ENCODE data around the gene LRFN4. TPM values are rescaled to one million over a fixed set of nuclear protein-coding genes. Genes with fewer than 3 reads are reported as not detected.

LRFN4 gene
- total and polyA plus RNA-seq, 2 of the 13 experiments (the other 11 are each of a cell fraction or from before 2014, with no cell fraction given) = 1.3 to 6.8 TPM

DNA sequence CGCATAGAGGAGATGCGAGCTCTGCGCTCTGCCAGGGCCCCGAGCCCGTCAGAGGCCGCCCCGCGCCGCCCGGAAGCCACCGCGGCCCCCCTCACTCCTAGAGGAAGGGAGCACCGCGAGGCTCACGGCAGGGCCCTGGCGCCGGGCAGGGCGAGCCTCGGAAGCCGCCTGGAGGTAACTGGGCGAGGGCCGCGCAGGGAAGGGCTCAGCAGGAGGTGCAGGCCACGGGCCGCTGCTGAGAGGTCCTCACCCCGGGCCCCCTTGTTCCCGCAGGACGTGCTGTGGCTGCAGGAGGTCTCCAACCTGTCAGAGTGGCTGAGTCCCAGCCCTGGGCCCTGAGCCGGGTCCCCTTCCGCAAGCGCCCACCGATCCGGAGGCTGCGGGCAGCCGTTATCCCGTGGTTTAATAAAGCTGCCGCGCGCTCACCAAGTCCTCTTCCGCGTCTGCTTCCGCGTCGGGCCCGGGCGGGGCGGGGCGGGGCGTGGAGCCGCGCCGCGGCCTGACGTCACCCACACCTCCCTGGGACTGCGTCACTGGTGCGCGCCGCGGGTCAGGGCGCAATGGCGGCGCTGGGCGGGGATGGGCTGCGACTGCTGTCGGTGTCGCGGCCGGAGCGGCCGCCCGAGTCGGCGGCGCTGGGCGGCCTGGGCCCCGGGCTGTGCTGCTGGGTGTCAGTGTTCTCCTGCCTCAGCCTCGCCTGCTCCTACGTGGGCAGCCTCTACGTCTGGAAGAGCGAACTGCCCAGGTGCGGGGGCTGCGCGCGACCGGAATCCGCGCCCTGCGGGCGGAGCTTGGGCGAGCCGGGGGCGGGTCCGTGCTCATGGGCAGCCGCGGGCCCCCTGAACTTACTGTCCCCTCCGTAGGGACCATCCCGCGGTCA, 13.7 kb upstream of the LRFN4 start, which contains the start of gene RCE1 (continued):
- TF ChIP-seq FOXO4 (CRISPR knock-in tag; conservative IDR thresholded peaks at IDR 0.05) (peak; percentile 74; the same call in 1 of the 2 replicates), PCBP1 (IDR thresholded peaks at IDR 0.05; ENCODE audit: borderline replicate concordance, low read depth, low read length) (no peak), SNAPC2 (CRISPR knock-in tag; IDR thresholded peaks at IDR 0.05) (peak; percentile 38; the same call in 1 of the 2 replicates), NCOA5 (CRISPR knock-in tag; IDR thresholded peaks at IDR 0.05) (no peak), ASH2L (IDR thresholded peaks at IDR 0.05; ENCODE audit: insufficient read length, low read depth, low read length) (peak; percentile 77), KLF11 (CRISPR knock-in tag; IDR thresholded peaks at IDR 0.05) (no peak), EP300 (IDR thresholded peaks at IDR 0.05; ENCODE audit: low read depth in 2 of 2, low read length in 2 of 2) (peak; percentile 21 to 47; a peak in 1 of 4 replicates), EP300 (CRISPR knock-in tag; IDR thresholded peaks at IDR 0.05; ENCODE audit: borderline replicate concordance) (no peak), ZNF441 (CRISPR knock-in tag; IDR thresholded peaks at IDR 0.05; ENCODE audit: borderline replicate concordance) (no peak; the same call in 1 of the 2 replicates), SAP130 (CRISPR knock-in tag; IDR thresholded peaks at IDR 0.05; ENCODE audit: low read depth) (peak; percentile 93), JDP2 (CRISPR knock-in tag; IDR thresholded peaks at IDR 0.05; ENCODE audit: borderline replicate concordance) (no peak; the same call in 1 of the 2 replicates), ZNF33A (CRISPR knock-in tag; IDR thresholded peaks at IDR 0.05; ENCODE audit: borderline replicate concordance) (no peak), CREBL2 (CRISPR knock-in tag; IDR thresholded peaks at IDR 0.05; ENCODE audit: borderline replicate concordance) (0 out of 2 replicates have a peak, but pooled peaks have one; percentile 41), SRF (IDR thresholded peaks at IDR 0.05; ENCODE audit: low read depth, low read length) (peak; percentile 60; the same call in 1 of the 2 replicates)
- TF ChIP-seq, protein P1, sequence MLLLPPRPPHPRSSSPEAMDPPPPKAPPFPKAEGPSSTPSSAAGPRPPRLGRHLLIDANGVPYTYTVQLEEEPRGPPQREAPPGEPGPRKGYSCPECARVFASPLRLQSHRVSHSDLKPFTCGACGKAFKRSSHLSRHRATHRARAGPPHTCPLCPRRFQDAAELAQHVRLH (CRISPR knock-in tag; IDR thresholded peaks at IDR 0.05; ENCODE audit: borderline replicate concordance, low read depth) = no peak
- TF ChIP-seq, protein P2, sequence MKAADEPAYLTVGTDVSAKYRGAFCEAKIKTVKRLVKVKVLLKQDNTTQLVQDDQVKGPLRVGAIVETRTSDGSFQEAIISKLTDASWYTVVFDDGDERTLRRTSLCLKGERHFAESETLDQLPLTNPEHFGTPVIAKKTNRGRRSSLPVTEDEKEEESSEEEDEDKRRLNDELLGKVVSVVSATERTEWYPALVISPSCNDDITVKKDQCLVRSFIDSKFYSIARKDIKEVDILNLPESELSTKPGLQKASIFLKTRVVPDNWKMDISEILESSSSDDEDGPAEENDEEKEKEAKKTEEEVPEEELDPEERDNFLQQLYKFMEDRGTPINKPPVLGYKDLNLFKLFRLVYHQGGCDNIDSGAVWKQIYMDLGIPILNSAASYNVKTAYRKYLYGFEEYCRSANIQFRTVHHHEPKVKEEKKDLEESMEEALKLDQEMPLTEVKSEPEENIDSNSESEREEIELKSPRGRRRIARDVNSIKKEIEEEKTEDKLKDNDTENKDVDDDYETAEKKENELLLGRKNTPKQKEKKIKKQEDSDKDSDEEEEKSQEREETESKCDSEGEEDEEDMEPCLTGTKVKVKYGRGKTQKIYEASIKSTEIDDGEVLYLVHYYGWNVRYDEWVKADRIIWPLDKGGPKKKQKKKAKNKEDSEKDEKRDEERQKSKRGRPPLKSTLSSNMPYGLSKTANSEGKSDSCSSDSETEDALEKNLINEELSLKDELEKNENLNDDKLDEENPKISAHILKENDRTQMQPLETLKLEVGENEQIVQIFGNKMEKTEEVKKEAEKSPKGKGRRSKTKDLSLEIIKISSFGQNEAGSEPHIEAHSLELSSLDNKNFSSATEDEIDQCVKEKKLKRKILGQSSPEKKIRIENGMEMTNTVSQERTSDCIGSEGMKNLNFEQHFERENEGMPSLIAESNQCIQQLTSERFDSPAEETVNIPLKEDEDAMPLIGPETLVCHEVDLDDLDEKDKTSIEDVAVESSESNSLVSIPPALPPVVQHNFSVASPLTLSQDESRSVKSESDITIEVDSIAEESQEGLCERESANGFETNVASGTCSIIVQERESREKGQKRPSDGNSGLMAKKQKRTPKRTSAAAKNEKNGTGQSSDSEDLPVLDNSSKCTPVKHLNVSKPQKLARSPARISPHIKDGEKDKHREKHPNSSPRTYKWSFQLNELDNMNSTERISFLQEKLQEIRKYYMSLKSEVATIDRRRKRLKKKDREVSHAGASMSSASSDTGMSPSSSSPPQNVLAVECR (CRISPR knock-in tag; IDR thresholded peaks at IDR 0.05; ENCODE audit: borderline replicate concordance) = peak; percentile 87
- TF ChIP-seq, protein P3, sequence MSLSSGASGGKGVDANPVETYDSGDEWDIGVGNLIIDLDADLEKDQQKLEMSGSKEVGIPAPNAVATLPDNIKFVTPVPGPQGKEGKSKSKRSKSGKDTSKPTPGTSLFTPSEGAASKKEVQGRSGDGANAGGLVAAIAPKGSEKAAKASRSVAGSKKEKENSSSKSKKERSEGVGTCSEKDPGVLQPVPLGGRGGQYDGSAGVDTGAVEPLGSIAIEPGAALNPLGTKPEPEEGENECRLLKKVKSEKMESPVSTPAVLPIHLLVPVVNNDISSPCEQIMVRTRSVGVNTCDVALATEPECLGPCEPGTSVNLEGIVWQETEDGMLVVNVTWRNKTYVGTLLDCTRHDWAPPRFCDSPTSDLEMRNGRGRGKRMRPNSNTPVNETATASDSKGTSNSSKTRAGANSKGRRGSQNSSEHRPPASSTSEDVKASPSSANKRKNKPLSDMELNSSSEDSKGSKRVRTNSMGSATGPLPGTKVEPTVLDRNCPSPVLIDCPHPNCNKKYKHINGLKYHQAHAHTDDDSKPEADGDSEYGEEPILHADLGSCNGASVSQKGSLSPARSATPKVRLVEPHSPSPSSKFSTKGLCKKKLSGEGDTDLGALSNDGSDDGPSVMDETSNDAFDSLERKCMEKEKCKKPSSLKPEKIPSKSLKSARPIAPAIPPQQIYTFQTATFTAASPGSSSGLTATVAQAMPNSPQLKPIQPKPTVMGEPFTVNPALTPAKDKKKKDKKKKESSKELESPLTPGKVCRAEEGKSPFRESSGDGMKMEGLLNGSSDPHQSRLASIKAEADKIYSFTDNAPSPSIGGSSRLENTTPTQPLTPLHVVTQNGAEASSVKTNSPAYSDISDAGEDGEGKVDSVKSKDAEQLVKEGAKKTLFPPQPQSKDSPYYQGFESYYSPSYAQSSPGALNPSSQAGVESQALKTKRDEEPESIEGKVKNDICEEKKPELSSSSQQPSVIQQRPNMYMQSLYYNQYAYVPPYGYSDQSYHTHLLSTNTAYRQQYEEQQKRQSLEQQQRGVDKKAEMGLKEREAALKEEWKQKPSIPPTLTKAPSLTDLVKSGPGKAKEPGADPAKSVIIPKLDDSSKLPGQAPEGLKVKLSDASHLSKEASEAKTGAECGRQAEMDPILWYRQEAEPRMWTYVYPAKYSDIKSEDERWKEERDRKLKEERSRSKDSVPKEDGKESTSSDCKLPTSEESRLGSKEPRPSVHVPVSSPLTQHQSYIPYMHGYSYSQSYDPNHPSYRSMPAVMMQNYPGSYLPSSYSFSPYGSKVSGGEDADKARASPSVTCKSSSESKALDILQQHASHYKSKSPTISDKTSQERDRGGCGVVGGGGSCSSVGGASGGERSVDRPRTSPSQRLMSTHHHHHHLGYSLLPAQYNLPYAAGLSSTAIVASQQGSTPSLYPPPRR (CRISPR knock-in tag; IDR thresholded peaks at IDR 0.05; ENCODE audit: borderline replicate concordance) = no peak
